AG04449 (cell line): ENCODE data around the gene CNTN5.
"Not testable (repeated sequence)": the region's sequence is repeated elsewhere in the genome, so short reads cannot be mapped to it uniquely, and the experiment has no call there.

ENCODE experiments used
- CTCF ChIA-PET: fragments of 350-600 bp; formaldehyde crosslinking; extraction: SDS; loops from one replicate; lab custom pipeline; 2021; ENCODE audit warnings: antibody characterized with exemption; lab: Yijun Ruan, JAX
- POLR2A ChIA-PET: fragments of 400-600, 350-600 bp; formaldehyde crosslinking; extraction: SDS; loops from one replicate; lab custom pipeline; 2020; ENCODE audit warnings: antibody characterized with exemption, inconsistent platforms; lab: Yijun Ruan, JAX
- DNase-seq: peaks from one replicate; pipeline ENCODE4 v3.0.0-alpha.2; 2010; ENCODE audit warnings: low read depth, low spot score
- H3K4me3 ChIP-seq: 2 replicates; pipeline ENCODE4 v1.5.1; 2011; ENCODE audit warnings: low read depth, mild to moderate bottlenecking, control low read depth, low read length
- TF ChIP-seq, protein P1 (sequence below): IDR thresholded peaks from one replicate; pipeline ENCODE4 v1.5.1; 2011; ENCODE audit warnings: mild to moderate bottlenecking, moderate library complexity, low read length, control low read depth, inconsistent platforms; ENCODE audit not compliant: insufficient read depth; ENCODE audit errors: missing control alignments

The CNTN5 gene

DNA sequence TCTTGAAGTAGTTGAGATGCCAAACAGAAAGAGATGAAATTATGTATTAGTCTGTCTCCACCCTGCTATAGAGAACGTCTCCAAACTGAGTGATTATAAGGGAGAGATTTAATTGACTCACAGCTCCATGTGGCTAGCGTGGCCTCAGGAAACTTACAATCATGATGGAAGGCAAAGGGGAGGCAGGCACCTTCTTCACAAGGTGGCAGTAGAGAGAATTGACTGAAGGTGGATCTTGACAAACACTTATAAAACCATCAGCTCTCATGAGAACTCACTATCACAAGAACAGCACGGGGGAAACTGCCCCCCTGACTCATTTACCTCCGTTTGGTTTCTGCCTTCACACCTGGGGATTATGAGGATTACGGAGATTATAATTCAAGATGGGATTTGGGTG lies 794.0 kb downstream of the CNTN5 start:
- POLR2A ChIA-PET = no interaction called here
- CTCF ChIA-PET = no interaction called here
- TF ChIP-seq, protein P1, sequence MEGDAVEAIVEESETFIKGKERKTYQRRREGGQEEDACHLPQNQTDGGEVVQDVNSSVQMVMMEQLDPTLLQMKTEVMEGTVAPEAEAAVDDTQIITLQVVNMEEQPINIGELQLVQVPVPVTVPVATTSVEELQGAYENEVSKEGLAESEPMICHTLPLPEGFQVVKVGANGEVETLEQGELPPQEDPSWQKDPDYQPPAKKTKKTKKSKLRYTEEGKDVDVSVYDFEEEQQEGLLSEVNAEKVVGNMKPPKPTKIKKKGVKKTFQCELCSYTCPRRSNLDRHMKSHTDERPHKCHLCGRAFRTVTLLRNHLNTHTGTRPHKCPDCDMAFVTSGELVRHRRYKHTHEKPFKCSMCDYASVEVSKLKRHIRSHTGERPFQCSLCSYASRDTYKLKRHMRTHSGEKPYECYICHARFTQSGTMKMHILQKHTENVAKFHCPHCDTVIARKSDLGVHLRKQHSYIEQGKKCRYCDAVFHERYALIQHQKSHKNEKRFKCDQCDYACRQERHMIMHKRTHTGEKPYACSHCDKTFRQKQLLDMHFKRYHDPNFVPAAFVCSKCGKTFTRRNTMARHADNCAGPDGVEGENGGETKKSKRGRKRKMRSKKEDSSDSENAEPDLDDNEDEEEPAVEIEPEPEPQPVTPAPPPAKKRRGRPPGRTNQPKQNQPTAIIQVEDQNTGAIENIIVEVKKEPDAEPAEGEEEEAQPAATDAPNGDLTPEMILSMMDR = no peak
- H3K4me3 ChIP-seq = no peak overlapping the region
- no peak for DNase-seq

DNA sequence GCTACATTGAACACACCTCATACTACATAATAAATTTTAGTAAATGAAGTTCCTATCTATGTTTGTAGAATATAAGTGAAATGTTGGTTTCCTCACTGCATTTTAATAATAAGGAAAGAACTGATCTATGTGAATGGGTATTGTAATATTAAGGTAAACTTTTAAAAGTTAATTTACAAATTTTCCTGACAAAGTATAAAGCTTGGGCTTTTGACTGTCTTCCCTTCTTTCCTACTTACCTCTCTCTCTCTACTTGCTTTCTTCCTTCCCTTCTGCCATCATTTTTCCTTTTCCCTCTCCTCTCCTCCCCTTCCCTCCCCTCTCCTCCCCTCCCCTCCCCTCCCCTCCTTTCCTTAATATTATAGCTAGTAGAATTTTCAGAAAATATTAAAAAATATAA lies 798.2 kb downstream of the CNTN5 start:
- H3K4me3 ChIP-seq = no peak overlapping the region
- ChIA-PET CTCF (no interaction called here), POLR2A (no interaction called here)
- DNase-seq = no peak
- TF ChIP-seq, protein P1 = no peak

DNA sequence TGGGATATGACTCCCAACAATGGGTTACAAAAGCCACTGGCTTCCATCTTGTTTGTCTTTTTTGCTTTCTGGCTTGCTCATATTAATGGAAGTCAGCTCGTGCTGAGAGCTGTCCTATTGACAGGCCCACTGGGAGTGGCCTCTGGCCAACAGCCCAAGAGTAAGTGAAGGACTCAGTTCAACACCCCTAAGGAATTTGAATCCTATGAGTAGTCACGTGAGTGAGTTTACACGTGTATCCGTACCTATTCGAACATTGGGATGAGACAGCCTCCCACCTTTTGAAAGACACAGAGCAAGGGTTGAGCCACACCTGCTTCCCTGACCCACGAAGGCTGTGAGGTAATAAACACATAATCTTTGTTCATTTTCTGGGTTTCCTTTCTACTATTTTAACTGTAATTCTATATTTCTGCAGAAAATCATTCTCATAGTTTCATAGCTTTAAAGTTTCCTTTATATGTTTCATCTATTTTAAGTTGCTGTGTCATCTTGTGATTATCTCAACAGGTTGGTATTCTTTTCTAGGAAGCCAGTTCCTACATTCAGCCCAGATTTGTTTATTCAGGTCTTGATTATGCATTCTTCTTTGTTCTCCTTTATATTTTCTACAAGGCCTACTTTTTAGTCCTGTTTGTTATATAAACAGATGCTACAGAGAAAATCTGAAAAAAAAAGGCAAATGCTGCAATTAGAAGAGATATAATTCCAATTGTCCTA lies 802.3 kb downstream of the CNTN5 start:
- ChIA-PET POLR2A (no interaction called here), CTCF (no interaction called here)
- TF ChIP-seq, protein P1 = no peak
- DNase-seq = no peak
- H3K4me3 ChIP-seq = no peak overlapping the region

DNA sequence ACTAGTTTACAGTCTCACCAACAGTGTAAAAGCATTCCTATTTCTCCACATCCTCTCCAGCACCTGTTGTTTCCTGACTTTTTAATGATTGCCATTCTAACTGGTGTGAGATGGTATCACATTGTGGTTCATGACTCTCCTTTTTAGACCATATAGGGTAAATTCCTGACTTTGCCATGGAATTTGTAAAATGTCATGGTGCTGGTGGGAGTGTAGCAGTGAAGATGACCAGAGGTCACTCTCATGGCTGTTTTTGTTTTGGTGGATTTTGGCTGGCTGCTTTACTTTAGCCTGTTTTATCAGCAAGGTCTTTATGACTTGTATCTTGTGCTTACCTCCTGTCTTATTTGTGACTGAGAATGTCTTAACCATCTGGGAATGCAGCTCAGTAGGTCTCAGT lies 816.0 kb downstream of the CNTN5 start:
- CTCF ChIA-PET, DNase-seq, H3K4me3 ChIP-seq, POLR2A ChIA-PET: not testable (repeated sequence)

DNA sequence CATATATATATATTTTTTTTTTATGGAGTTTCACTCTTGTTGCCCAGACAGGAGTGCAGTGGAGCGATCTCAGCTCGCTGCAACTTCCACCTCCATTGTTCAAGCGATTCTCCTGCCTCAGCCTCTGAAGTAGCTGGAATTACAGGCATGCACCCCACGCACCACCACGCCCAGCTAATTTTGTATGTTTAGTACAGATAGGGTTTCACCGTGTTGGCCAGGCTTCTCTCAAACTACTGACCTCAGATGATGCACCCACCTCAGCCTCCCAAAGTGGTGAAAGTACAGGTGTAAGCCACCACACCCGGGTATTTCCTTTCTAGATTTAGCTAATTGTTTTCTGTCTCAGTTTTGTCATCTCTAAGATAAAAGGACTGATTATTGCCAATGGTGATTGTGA lies 821.1 kb downstream of the CNTN5 start:
- ChIA-PET CTCF (no interaction called here), POLR2A (no interaction called here)
- no peak overlapping the region for H3K4me3 ChIP-seq
- TF ChIP-seq, protein P1 = no peak
- DNase-seq = no peak

DNA sequence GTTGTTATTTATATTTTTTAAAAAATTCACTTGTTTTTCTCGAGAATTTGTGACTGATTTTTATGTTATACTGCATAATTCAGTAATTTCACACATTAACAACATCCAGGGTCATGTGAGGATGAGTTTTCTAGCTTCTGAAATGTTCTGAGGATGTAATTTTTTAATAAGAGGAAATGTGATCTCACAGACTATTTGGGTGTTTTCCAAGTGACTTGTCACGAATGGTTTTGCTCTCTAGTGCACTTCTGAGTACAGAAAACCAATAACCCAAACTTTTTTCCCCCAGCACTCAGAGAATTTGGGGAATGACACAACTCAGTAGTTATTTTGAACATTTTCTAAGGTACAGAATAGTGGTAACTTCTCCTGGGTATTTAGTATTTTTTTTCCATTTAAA lies 845.2 kb downstream of the CNTN5 start:
- TF ChIP-seq, protein P1 = no peak
- CTCF ChIA-PET = no interaction called here
- no peak for DNase-seq
- no peak overlapping the region for H3K4me3 ChIP-seq
- POLR2A ChIA-PET = no interaction called here

DNA sequence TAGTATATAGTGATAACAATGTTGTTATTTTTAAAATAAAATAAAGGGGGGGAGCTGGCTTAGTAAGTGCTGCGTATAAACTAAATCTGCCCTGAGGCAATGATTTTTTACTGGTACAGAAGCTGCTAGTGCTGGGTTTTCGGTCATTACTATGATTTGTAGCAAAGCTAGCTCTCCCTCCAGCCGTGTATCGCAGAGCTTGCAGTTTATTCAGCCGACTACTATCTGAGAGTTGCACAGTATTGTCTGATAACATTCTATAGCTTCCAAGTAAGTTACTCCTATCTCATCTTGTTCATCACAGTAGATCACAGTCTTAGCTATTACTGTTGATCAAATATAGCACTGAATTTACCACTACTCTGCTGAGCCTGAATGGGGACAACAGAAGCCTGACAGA lies 860.9 kb downstream of the CNTN5 start:
- DNase-seq = no peak
- TF ChIP-seq, protein P1 = no peak
- H3K4me3 ChIP-seq = no peak overlapping the region
- POLR2A ChIA-PET = no interaction called here
- CTCF ChIA-PET = no interaction called here
